HG02678 (cell line): Measurements from ENCODE around the gene AURKB.
"Not testable (repeated sequence)": the region's sequence is repeated elsewhere in the genome, so short reads cannot be mapped to it uniquely, and the experiment has no call there.

Source experiments
- ATAC-seq: cut with Tn5 transposase; IDR thresholded peaks from one replicate; pipeline ENCODE4 v1.9.1; 2021; ENCODE audit warnings: mild to moderate bottlenecking, moderate library complexity; ENCODE audit not compliant: unreplicated experiment

The AURKB gene

DNA sequence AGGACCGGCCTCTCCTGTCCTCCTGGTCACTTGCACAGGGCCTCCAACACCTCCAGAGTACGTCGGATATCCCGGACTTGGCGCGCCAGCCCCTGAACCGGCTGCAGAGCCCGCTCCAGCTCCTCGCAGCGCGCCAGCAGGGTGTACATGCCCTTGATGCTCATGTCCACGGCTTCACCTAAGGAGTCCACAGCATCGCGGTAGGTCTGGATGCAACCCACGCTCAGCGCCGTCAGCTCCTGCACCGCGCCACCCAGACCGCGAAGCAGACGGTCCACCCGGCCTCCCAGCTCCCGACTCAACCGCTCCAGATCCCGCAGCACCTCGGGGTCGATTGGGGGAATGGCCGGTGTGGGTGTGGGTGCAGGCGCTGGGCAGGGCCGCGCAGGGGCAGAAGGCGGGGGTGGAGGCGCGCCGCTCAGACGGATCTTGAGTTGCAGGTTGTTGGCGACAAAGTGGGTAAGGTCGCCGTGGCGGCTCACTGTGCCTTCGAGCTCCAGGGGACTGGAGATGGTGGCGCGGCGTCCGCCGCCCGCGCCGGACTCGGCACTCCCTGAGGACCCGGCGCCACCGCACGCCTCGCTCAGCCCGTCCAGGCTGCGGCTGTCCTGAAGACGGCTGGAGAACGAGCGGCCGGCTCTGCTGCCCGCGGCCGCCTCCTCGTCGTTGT is 21.2 kb downstream of the AURKB start:
- ATAC-seq = no peak

GRCh38 chr17:8188263-8188839 is 22.0 kb downstream of the AURKB start:
- no peak for ATAC-seq

- peak; percentile 14 for ATAC-seq
Observed at GRCh38 chr17:8187517-8188262, 22.7 kb downstream of the AURKB start.

- peak; percentile 25 for ATAC-seq
Observed at GRCh38 chr17:8186787-8187516, 23.4 kb downstream of the AURKB start.

DNA sequence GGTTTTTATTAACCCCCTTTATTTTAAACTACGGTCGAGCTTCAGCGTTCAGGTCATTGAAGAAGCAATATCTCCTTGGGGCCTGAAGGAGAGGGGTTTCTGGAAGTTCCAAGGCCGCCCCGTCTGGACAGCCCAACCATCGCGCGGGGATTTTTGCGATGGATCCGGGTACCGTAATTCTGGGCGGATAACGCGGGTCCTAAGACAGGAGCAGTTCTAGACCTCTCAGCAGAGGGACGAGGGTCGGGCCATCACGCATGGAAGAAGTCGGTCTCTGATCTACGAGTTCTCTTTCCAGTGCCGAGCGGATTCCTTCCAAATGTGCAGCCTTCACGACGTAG is 24.0 kb downstream of the AURKB start:
- ATAC-seq = no peak

DNA sequence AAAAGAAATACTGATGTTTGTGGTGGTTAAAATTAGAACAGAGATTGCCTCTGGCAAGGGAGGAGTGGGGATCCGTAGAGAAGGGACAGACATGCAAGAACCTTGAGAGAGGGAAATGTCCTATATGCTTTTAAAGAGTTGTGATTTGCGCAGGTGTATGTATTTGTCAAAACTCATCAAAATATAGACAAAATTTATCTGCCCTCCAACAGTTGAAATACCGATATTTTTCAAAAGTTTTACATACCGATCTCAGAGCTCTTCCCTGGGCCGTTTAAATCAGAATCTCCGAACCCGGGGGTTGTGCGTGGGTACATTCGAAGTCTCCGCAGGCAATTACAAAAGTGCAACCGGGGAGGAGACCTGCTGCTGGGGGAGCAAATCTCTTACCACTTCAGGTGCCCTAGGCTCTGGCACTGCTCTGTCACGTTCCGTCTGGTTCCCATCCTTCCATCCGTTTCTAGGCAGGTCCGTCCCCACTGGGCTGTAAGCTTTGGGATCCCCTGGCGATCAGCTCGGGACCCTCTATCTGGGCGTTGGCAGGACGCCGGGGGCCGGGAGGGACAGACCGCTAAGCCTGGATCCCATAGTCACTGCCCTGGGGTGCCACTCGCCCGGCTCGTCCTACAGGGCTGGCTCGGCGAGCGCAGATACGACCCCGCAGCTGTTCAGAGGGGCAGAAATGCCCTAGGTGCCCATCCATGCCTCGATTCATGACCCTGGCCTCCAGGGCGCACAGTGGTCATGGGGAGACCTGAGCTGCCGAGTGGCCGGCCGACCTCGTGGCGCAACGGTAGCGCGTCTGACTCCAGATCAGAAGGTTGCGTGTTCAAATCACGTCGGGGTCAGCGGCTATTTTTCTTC is 24.6 kb downstream of the AURKB start:
- ATAC-seq = no peak

DNA sequence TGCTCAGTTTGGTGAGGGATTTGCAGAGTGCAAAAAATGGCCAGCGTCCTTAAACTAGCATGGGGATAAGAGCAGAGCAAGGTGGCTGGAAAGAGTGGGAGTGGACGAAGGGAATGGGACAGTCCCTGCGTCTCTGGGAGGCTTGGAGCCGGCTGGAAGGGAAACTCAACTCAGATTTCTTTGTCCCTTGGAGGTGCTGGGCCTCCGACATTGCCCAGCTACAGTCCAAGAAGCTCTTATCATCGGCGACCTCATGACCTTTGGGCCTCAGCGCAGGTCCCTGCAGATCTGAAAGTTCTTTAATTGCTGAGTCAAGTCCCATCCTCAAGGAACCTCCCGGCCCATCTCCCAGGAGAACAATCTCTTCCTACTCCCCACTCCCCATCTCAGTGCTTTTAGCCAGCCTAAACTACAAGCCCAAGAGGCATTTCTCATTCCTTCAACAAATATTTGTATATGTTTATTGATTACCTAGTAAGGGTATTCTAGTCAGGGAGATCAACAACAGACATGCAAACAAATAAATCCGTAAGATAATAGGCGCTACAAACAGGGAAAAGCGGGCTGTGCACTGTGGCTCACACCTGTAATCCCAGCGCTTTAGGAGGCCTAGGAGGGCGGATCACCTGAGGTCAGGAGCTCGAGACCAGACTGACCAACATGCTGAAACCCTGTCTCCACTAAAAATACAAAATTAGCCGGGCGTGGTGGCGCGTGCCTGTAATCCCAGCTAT is 33.2 kb downstream of the AURKB start:
- ATAC-seq = no peak

DNA sequence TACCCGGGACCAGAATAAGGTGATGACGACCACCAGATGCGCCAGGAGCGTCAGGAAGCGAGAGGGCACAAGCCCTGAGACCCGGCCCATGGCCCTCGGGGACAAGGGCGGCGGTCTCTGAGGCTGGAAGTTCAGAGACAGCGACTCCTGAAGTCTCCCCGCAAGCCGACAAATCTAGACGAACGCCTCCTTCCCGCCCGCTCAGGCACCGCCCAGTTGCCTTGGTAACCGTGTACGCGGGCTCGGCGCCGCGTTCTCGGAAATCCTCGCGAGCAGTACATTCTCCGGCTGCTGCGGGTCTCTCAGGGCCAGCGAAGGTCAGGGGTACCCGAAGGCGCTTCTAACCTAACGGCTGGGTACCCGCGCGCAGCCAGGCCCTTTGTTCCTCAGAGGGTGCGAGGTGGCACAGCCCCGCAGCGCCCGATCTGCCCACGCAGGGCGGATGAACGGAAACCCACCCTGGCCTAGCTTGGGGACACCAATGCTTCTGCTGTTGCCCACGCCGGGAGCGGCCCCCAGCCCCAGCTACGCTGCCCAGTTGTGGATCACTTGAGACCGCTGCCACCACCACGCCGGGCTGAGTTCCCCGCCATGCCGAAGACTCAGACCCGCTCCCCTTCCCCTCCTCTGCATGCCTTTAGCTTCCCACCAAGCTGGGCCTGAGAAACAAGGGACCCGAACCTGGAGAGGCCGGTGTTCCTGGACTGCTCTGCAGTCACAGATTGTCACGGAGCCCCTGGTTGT is 34.0 kb downstream of the AURKB start, which contains the start of gene TMEM107:
TMEM107 (minus strand) TSS at position 184 of the 744 bp plus-strand sequence; CDS start at position 90, 94 bp downstream.
- peak; percentile 41 for ATAC-seq

DNA sequence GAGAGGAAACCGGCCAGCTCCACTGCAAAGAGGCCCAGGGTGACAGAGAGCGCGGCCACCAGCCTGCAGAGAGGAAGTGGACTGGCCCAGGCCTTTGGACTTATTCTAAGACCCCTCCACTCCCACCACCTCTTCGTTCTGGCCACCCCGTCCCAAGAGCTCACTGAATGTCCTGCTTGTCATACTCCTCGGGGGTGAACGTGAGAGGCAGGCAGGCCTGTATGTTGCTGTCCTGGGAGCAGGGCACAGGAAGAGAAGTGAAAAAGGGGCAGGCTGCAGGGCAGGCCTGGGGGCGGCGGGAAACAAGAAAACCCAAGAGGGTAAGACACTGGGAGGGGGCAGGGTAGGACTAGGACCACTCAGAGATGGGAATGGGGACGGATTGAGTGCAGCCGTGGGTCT is 34.6 kb downstream of the AURKB start:
- ATAC-seq = no peak

DNA sequence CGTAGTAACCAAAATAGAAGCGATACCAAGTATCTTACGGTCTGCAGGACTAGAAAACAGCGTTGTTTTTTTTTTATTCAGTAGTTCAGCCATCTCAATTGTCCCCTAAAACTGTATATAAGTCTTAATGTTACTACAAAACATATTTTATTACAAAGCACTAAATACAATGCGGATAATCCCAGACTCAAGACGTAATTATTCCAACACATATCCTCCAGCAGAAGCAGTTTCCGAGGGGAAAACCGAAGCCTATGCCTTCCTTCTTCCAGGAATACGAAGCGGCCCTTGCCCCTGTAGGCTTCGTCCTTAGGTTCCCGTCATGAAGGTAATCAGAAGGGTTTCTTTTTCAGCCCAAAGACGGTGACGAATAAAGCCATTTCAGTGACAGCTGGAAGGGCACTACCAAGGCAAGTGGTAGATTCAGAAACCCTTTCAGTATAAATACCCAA is 36.5 kb downstream of the AURKB start:
- ATAC-seq = no peak

GRCh38 chr17:8173056-8173870 is 37.1 kb downstream of the AURKB start:
- peak; percentile 70 for ATAC-seq

DNA sequence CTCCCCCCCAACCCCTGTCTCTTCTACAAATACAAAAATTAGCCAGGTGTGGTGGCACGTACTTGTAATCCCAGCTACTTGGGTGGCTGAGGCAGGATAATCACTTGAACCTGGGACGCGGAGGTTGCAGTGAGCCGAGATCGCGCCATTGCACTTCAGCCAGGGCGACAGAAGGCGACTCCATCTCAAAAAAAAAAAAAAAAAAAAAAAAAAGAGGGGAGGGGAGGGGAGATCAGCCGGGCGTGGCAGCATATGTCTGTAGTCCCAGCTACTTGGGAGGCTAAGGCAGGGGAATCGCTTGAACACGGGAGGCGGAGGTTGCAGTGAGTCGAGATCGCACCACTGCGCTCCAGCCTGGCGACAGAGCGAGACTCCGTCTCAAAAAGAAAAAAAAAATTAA is 40.2 kb downstream of the AURKB start:
- ATAC-seq = not testable (repeated sequence)

GRCh38 chr17:8167526-8167925 is 42.8 kb downstream of the AURKB start:
- ATAC-seq = no peak

DNA sequence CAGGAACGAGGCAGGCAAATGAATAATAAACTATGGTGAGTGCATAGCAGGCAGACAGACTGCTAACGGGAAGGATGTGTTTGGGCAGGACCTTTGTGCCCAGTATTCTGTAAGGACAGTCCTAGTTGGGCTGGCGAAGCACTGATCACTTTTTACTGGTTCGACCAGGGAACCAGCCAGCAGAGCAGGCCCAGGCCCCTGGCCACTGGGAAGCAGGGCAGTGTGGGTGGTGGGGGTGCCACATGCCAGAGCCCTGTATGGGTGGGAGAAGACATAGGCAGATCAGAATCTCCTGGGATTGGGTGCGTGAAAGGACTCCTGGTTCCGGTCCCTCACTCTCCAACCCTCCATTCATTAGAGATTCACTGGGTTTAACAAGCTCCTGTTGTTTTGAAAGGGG is 43.6 kb downstream of the AURKB start:
- no peak for ATAC-seq

DNA sequence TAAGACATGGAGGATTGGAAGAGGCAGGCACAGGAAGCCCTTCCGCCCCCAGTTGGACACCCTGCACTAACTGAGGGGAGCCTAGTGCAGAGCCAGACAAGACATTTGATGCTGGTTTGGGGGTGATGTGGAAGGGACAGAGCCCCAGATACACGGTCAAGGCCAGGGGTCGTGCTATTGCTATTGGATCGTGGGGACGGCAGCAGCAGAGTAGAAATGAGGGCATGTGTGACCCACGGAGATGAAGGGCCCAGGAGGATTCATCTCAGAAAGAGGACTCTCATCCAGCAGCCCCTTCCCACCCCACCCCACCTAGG is 45.6 kb downstream of the AURKB start:
- ATAC-seq = no peak

DNA sequence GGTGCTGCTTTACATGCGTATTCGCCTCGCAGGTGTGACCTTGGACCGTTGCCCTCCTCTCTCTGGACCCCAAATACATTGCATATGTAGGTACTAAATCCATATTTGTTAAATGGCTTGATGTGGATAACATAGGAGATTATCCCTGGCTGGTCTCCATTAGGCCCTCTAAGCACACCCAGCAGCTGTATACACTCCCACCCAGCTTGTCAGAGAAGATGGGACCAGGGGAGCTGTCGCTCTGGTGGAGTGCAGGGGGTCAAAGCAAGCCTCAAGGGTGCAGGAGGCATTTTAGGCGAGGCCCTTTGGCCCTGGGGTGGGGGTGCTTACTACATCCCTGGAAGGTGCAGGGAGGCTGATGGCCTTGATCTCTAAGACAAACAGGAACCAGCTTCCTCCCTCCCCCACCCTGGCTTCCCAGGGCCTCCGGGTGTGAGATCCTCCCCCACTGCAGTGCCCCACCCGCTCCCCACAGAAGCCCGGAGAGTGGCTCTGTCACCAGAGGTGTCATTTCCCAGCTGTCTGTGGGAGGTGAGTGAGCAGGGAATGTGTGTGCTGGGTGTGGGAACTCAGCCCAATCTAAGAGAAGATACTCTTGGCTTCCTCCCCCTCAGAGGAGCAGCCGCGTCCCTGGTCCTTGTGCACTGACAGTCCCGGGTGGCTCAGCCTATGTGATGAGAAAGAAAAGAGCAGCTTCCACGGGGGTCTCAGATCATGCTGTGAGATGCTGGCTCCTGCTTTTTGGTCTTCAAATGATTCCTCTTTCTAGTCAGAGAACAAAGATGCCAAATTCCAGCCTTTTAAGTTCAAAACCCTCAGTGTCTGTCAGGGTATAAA is 46.2 kb downstream of the AURKB start:
- ATAC-seq = no peak
